Activated naive CD4-positive, alpha-beta T cell (primary cell): ENCODE data around the gene AGPAT1.
"Not testable (repeated sequence)": the region's sequence is repeated elsewhere in the genome, so short reads cannot be mapped to it uniquely, and the experiment has no call there.

Source experiments
- DNase-seq, 4 experiments: peaks; one replicate each; lab custom pipeline; 2025; lab: John Stamatoyannopoulos, UW

Gene AGPAT1, protein sequence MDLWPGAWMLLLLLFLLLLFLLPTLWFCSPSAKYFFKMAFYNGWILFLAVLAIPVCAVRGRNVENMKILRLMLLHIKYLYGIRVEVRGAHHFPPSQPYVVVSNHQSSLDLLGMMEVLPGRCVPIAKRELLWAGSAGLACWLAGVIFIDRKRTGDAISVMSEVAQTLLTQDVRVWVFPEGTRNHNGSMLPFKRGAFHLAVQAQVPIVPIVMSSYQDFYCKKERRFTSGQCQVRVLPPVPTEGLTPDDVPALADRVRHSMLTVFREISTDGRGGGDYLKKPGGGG

DNA sequence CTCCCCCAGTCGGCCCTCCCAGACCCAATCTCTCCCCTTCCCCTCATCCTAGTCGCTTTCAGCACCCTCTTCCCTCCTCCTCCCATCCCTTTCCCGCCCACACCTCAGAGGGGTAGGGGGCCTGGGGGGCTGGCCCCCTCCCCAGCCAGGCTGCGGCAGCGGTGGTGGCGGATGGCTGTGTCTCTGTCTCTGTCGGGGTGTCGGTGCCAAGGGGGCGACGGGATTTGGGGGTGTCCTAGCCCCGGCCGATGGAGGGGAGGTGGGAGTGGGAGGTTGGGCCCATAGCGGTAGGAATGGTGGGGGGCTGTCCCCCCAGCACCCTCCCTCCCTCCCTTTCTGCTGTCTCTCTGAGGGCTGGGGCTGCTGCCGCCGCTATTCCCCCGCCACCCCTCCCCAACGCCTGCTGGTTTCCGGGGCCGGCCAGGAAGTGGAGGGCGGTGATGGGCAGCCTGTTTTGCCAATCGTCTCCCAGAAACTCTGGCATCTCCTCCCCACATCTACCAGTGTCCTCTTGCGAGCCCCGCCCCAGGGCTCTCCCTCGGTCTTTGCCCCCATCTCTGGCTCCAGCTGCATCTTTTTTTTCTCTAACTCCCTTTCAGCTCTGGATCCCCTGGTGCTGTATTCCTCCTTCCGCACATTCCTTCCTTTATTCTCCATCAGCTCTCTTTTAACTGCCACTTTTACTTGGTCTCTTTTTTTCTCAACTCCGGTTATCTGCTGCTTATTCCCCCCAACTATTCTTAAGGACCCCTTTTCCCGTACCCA, at the start of gene AGPAT1:
AGPAT1 (minus strand) TSS at position 374 of the 765 bp plus-strand sequence. CDS start 4,588 bp downstream, outside the sequence.
- DNase-seq, result peak; percentile 74 to 96 (median 92)

DNA sequence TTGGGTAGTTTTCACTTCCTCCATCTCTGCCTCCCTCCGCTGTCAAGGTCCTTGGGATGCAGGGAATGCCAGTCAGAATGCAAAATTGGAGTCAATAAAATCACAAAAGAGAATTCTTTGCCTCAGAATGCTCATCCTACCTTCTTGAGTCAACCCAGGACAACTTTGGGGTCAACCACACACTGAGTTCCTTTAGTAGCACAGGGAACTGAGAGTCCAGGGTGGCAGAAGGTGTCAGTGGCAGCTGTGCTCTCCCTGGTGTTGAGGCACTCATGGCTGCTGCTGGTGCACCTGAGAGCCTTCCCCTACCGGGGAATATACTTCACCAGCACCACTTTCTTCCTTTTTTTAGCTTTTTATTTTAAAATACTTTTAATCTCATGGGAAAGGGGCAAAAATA, 48.8 kb upstream of the AGPAT1 start:
- no peak for DNase-seq

DNA sequence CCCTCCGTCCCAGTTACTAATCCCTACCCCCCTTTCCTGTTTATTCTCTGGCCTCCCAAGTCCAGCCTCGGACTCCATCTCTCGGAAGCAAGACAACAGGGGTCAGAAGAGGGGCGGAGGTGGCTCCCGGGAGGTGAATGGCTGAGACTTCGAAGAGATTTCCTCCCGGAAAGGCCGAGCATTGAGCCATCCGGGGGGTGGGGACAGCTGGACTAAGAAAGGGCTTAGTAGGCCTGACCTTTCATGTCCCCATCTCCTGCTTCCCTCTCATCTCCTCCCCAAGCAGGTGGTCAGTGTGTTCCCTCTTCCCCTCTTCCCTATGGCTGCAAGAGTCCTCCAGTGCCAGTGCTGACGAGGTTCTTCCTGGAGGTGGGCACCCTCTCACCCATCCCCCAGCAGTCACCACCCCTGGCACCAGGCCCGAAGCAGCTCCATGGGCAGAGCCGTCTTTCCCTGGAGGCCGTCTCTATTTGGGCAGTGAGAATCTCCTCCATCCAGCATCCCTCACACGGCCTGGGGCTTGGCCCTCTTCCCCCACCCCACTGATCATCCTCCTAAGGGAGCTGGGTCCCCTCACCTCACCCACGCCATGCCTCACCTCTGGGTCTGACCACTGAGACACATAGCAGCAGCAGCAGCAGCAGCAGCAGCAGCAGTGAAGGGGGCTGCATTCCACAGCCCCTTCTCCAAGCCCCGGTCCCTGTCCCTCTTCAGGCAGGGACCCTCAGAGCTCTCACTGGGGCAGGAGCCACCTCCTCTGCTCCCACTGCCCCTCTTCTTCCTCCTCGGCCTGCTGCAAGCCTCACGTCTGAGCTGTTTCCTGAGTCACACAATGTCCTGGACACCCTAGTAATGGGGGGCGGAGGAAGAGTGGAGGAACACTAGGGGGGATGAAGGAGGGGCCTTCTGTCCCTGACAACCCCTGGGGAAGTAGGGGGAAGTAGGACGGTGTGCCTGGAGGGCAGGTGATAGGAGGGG, 47.7 kb upstream of the AGPAT1 start, which contains the start of gene NOTCH4:
NOTCH4 (minus strand) TSS at position 810 of the 978 bp plus-strand sequence; CDS start at position 671, 139 bp downstream.
- DNase-seq, result no peak

DNA sequence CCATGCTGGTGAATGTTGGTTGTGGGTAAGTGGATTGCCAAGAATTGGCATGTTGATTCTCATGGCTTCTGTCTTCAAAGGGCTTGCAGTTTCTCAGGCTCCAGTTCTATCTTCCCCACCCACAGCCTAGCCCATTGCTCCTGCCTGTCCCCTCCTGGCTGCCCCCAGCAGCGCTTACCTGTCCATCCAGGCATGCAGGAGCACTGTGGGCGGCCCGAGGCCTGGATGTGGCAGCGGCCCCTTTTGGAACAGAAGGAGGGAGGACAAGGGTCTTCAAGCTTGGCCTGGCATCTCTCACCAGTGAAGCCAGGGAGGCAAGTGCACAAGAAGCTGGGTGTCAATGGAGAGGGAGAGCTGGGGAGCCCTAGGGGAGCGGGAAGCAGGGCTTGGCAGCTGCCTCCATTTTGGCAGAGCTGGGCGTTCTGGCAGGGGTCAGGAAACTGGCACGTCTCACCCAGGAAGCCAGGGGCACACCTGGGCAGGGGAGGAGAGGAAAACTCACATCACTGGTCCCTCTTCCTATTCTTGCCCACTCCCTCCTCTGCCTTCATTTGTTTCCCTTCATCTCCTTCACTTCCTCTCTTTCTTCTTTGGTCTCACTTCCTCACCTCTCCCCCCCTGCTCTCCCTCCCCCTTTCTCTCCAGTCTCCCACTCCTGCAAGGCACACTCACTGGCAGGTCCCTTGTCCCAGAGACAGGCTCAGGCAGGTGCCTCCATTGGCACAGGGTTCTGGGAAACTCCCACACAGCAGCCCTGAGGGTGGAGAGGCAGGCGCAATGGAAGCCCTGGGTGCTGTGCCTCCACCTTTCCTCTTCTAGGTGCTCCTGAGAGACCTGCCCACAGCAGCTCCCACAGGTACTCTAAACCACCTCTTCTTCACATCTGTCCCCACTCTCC, 46.7 kb upstream of the AGPAT1 start:
- DNase-seq, result no peak

DNA sequence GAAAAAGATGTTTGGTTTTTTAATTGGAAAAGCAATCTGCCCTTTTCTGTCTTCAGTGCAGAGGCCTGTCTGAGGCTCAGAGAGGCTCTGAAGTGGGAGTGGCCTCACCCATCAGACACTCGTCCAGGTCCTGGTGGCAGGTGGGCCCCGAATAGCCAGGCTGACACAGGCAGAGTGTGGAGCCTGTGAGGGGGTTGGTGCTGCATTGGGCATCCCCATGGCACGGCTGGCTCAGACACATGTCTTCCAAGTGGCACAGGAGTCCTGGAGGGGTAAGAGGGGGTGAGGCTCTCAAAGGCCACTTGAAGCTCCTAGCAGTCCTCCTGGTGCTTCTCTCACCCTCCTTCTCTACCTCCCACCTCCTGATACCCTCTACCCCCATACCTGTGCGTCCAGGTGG, 44.1 kb upstream of the AGPAT1 start:
- DNase-seq, result no peak

DNA sequence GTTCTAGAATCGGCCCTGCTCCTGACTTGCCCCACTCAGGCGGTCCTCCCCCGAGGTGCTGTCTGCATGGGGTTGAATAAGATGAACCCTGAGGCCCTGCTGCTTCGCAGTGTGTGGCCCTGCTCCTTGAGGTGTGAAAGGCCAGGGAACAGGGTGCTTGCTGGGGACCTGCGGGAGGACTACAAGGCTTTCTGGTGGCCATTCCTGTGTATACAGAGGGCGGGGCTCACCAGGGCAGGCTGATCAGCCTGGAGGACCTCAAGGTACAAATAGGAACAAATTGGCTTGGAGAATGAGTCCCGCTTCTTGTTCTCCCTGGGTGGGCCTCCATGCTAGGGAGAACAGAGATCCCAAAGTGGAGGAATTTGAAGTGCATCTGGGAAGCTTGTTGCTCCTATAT, 42.3 kb upstream of the AGPAT1 start:
- DNase-seq, result no peak

DNA sequence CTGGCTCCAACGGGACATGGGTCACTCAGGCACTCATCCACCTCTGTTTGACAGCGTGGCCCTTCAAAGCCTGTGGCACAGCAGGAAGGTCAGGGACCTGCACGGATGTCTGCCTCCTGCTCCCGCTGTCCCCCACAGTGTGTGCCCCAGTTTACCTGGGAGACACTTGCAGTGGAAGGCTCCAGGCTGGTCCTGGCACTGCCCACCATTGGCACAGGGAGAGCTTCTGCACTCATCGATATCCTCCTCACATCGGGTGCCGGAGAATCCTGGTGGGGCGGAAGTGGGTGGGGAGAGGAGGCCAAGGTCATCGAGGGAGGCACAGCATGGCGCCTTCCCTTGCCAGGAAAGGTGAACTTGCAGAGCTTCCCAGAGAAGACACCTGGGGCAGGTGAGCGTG, 41.1 kb upstream of the AGPAT1 start:
- DNase-seq, result no peak

DNA sequence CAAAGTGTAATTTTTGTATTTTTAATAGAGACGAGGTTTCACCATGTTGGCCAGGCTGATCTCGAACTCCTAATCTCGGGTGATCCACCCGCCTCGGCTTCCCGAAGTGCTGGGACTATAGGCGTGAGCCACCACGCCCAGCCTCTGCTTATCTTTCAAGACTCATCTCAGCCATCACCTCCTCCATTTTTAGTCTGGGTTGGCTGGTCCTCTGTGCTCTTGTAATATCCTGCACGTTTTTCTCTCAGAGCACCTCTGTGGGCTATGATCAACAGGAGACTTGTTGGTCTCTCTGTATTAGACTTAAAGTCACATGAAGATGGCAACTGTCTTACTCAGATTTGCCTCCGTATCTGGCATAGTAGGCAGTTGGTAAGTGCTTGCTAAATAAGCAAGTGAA, 40.4 kb upstream of the AGPAT1 start:
- no peak for DNase-seq

DNA sequence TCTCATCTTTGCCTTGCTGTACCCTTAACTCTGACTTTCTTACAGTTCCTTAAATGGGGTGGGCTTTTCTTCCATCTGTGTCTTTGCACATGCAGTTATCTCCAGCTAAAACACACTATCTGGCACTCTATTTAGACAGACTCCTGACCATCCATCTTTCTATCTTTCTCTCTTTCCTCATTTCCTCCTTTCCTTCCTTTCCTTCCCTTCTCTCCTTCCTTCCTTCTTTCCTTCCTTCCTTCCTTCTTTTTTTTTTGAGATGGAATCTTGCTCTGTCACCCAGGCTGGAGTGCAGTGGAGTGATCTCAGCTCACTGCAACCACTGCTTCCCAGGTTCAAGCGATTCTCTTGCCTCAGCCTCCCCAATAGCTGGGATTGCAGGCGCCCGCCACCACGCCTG, 39.7 kb upstream of the AGPAT1 start:
- DNase-seq, result no peak

DNA sequence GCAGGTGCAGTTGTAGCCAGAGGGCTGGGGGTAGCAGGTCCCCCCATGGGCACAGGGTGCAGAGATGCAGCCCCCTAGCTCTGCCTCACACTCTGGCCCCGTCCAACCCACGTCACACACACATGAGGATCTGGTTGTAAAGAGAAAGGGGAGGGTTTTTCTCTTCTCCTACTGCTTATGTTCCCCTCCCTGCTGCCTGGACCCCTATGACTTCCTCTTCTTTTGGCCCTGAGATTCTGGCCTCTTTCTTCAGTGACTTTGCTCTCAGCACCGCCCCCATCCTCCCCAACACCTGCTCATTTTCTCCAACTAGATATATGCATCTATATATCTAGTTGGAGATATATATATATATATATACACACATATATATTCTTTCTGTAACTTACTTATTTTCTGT, 38.2 kb upstream of the AGPAT1 start:
- DNase-seq, result no peak

DNA sequence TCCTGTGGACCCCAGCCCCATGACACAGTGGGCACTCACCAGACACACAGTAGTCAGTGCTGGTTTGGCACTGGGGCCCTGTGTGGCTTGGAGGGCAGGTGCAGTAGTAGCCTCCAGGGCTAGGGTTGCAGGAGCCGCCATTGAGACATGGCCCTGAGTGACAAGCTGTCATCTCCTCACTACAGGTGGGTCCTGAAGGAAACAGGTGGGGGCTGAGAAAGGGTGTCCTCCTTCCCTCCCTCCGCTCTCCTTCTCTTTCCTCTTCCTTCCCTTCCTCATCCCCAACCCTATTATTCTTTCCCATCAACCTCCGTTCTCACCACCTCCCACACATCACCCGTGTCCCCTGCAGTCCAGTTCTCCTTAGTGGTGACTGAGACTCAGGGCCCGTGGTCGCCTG, 37.8 kb upstream of the AGPAT1 start:
- no peak for DNase-seq

DNA sequence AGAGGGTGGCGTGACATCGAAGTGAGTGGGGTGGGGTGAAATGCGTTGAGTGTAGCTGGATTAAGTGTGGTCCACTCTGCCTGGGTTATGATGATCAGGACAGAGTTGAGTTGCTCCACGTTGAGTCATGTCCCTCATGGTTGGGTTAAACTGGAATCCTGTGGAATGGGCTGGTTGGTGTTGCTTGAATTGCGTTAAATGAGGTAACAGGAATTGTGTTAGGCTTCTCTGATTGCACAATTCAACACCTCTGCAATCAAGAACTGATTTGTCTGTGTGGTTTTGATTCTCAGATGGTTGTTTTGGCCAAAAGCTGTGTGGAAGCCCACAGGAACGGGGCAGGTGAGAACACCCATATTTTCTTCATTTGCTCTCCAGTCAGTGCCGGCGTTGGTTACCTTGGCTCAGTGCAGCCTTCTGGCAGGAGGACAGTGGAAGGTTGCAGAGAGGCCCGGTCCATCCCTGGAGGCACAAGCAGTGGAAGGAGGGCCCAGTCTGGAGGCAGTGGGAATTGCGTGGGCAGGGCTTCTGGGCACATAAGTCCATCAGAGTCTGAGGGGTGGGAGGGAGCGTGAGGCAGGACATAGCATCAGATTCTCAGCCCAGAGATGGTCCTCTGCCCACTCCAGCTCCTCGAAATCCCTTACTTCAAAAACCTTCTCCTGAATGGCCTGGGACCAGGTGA, 36.3 kb upstream of the AGPAT1 start:
- DNase-seq, result no peak

DNA sequence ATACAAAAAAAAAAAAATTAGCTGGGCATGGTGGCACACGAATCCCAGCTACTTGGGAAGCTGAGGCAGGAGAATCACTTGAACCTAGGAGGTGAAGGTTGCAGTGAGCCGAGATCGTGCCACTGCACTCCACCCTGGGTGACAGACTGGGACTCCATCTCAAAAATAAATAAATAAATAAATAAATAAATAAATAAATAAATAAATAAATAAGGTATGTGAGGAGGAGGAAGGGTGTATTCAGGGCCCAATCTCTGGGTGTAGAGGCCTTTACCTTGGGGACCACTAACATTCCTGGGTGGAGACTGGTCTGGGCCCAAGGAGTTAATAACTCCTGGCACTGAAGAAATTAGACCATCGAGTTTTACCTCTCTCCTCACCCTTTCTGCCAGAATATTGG, 35.5 kb upstream of the AGPAT1 start:
- not testable (repeated sequence) for DNase-seq

DNA sequence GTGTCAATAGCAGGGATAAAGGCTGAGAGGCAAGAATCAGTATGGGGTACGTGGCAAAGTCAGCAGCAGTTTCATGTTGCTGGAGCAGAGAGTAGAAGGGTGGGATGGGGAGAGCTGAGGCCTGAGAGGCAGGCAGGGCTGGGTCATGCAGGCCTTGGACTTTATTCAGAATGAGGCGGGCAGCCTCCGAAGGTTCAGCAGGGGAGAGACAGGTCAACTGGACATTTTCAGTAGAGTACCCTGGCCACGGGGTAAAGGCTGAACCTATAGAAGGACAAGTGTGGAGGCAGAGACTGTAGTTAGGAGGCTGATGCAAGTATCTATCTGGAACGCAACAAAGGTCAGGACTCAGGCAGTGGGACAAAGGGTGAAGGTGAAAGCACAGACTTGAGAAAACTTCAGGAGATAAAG, 34.3 kb upstream of the AGPAT1 start:
- DNase-seq, result no peak

DNA sequence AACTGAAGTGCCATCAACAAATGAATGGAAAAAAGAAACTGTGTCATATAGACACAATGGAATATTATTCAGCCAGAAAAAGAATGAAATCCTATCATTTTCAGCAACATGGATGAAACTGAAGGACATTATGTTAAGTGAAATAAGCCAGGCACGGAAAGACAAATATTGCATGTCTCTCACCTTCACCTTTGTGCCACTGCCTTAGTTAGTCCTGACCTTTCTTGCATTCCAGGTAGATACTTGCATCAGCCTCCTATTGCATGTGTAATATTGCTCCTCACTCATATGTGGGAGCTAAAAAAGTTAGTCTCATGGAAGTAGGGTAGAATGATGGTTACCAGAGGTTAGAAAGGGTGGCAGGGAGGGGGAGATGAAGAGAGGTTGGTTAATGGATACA, 33.1 kb upstream of the AGPAT1 start:
- no peak for DNase-seq

DNA sequence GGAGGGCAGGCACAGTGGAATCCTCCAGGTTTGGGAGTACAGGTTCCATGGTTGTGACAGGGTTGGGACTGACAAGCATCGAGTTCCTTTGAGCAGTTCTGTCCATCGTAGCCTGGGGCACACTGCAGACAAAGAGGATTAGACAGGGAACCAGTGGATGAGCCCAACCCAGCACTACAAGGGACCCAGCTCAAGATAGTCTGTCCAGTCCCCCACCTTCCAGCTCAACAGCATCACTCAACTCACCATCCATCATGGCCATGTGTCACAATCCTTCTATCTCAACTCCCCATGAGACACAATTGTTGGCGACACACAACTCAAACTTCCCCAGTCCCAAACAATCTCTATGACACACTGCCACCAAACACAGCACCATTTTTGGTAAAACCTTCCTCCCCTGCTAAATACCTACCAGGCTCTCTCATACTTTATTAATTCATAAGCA, 28.4 kb upstream of the AGPAT1 start:
- DNase-seq, result no peak

DNA sequence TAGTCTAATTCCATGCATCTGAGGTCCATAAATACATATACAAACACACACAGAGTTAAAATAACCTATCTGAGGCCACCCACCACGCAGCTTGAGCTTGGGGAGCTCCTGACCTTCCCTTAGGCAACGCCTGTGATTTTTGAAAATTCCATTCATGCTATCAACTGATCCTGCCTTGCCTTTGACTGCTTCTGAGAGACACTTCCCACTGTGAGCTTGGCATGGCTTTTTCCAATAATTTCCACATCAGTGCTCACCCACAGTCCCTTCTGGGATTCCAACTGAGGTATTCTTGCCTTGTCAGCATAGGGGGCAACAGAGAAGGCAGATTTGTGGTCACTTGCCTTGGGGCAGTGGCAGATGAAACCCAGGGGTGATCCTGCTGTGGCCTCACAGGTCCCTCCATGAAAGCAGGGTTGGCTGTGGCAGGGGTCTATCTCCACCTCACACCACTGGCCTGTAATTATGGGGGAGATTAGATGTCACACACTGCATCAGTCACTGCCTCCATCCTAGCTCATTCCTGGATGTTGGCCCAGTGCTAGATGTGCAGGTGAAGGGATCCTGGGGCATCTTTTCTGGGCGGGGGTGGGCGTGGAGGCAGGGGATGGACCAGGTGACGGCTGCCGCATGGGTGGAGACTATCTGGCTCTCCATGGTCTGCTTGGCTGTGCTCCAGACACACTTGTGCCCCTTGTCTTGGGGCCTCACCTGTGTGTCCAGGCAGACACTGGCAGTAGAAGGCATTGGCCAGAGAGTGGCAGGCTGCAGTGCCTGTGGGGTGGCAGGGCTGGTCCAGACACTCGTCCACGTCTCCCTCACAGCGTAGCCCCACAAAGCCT, 27.8 kb upstream of the AGPAT1 start:
- no peak for DNase-seq

DNA sequence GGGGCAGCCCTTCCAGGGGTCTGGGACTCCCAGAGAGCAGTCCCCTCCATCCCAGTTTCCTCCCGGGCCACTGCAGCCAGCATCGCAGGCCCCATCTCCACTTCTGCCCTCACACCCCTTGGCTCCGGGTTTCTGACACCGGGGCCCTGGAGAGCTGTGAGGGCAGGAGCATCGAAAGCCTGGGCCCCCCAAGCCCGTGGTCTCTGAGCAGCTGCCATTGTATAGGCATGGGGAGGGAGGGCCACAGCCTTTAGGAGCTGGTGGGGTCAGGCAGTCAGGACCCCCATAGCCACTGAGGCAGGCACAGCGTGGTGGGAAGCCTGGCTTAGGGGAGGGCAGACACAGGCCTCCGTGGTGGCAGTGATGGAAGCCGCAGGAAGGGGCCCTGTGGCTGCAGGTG, 26.3 kb upstream of the AGPAT1 start:
- no peak for DNase-seq

DNA sequence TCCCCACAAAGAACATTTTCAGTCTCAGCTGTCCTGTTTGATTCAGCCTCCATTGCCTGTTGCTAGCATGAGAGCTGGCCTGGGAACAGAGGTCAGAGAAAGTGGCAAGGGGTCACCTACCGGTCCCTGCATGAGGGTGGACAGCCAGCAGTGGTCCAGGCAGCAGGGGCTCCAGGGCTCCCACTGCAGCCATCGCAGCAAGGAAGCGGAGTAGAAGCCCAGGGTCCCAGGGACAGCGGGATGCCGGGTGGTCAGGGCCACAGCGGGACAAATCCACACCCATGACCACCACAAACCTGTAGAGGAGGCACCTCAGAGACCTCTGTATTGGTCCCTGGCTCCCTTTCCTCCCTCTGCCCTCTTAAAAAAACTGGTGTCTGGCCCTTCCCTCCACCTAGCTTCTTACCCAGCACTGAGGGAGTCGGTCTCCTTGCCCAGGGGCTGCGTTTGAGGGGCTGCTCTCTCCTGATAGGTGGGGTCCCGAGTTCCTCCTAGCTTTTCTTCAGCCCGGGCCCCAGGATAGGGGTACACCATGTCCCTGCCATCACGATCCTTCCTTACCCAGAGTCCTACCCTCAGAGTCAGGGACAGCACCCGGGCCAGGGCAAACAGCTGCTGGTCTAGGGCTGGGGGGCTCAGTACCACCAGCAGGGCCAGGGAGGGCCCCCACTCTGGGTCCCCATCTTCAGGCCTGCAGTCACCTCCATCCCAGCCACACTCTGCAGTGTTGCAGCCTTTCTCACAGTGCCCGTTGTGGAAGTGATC, 25.0 kb upstream of the AGPAT1 start:
- DNase-seq, result no peak
